HG03060 (cell line): ENCODE measurements around the gene NAA30.
"Not testable (repeated sequence)": the region's sequence is repeated elsewhere in the genome, so short reads cannot be mapped to it uniquely, and the experiment has no call there.

Experiments used
- ATAC-seq: cut with Tn5 transposase; IDR thresholded peaks from one replicate; pipeline ENCODE4 v1.9.1; 2021; ENCODE audit warnings: low read depth, moderate number of reproducible peaks; ENCODE audit not compliant: unreplicated experiment

Gene NAA30

GRCh38 chr14:57390037-57390805 lies at the start of gene NAA30:
Gene NAA30 (plus strand): TSS chr14:57390586. CDS start chr14:57390958, 372 bp downstream.
- peak; percentile 73 for ATAC-seq

- not testable (repeated sequence) for ATAC-seq
Observed at GRCh38 chr14:57343545-57344297, 46.7 kb upstream of the NAA30 start.

GRCh38 chr14:57345106-57345505 lies 45.3 kb upstream of the NAA30 start:
- no peak for ATAC-seq

GRCh38 chr14:57346741-57347140 lies 43.6 kb upstream of the NAA30 start:
- no peak for ATAC-seq

- no peak for ATAC-seq
Observed at GRCh38 chr14:57352396-57353170, 37.8 kb upstream of the NAA30 start.

GRCh38 chr14:57355081-57355800 lies 35.1 kb upstream of the NAA30 start:
- ATAC-seq = no peak

- no peak for ATAC-seq
Observed at GRCh38 chr14:57362361-57362760, 28.0 kb upstream of the NAA30 start.

GRCh38 chr14:57364659-57365450 lies 25.5 kb upstream of the NAA30 start:
- ATAC-seq = no peak

- ATAC-seq = not testable (repeated sequence)
Observed at GRCh38 chr14:57370187-57370586, 20.2 kb upstream of the NAA30 start.

- no peak for ATAC-seq
Observed at GRCh38 chr14:57371013-57371412, 19.4 kb upstream of the NAA30 start.

GRCh38 chr14:57375156-57375555 lies 15.2 kb upstream of the NAA30 start:
- no peak for ATAC-seq

GRCh38 chr14:57378661-57379060 lies 11.7 kb upstream of the NAA30 start:
- ATAC-seq = no peak

GRCh38 chr14:57380935-57381334 lies 9.5 kb upstream of the NAA30 start:
- ATAC-seq = no peak

GRCh38 chr14:57382283-57382682 lies 8.1 kb upstream of the NAA30 start:
- no peak for ATAC-seq

- no peak for ATAC-seq
Observed at GRCh38 chr14:57383125-57383745, 7.2 kb upstream of the NAA30 start.

GRCh38 chr14:57388067-57388466 lies 2.3 kb upstream of the NAA30 start:
- ATAC-seq = no peak

GRCh38 chr14:57389646-57390036 lies 745 bp upstream of the NAA30 start:
- ATAC-seq = no peak

GRCh38 chr14:57390806-57391516 lies 575 bp downstream of the NAA30 start:
- no peak for ATAC-seq
